ENCODE results near the gene CLDN12. TPM values are rescaled to one million over a fixed set of nuclear protein-coding genes. Genes with fewer than 3 reads are reported as not detected.
A peak's percentile ranks its signal among the peaks of the same experiment; 100 is the strongest.

CLDN12 gene
- total and polyA plus RNA-seq, 12 donors: 13.8 to 150 (median 41.5) TPM

DNA sequence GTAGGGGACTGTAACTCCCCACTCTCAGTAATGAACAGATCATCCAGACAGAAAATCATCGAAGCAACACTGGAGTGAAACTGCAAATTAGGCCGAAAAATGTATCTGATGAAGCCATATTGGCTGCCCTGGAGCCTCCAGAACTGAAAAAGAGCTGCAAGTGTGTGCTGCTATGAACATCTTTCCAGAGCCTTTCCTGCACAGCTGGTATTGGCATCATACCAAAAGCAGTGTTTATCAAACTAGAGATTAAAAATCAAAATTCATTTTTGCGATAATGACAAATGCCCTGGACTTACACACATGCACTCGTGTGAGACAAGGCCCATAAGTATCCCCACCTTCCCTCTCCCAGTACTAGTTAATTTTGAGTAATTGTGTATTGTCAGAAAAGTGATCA lies 6.8 kb upstream of the CLDN12 start:
- H3K4me1 ChIP-seq (replicated peaks in 1 of 2): no peaks in the 10 kb centered on the region
- H3K9me3 ChIP-seq (replicated peaks in 1 of 3): no peaks in the 10 kb centered on the region
- intact Hi-C loops (cut with DNase I): no loop called here
- H3K4me3 ChIP-seq: no peak overlapping the region
- DNase-seq: no peak
- TF ChIP-seq, protein P1, sequence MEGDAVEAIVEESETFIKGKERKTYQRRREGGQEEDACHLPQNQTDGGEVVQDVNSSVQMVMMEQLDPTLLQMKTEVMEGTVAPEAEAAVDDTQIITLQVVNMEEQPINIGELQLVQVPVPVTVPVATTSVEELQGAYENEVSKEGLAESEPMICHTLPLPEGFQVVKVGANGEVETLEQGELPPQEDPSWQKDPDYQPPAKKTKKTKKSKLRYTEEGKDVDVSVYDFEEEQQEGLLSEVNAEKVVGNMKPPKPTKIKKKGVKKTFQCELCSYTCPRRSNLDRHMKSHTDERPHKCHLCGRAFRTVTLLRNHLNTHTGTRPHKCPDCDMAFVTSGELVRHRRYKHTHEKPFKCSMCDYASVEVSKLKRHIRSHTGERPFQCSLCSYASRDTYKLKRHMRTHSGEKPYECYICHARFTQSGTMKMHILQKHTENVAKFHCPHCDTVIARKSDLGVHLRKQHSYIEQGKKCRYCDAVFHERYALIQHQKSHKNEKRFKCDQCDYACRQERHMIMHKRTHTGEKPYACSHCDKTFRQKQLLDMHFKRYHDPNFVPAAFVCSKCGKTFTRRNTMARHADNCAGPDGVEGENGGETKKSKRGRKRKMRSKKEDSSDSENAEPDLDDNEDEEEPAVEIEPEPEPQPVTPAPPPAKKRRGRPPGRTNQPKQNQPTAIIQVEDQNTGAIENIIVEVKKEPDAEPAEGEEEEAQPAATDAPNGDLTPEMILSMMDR (IDR thresholded peaks at IDR 0.05): no peak
- TF ChIP-seq POLR2A (IDR thresholded peaks at IDR 0.05): no peak
- H3K36me3 ChIP-seq (replicated peaks in 1 of 2): no peaks in the 10 kb centered on the region
- WGBS, 4 donors: 89 to 96% (median 92%) methylated on average over 4 of the region's 4 CpGs
- H3K27me3 ChIP-seq: no peaks in the 10 kb centered on the region
- H3K27ac ChIP-seq: no peak overlapping the region

DNA sequence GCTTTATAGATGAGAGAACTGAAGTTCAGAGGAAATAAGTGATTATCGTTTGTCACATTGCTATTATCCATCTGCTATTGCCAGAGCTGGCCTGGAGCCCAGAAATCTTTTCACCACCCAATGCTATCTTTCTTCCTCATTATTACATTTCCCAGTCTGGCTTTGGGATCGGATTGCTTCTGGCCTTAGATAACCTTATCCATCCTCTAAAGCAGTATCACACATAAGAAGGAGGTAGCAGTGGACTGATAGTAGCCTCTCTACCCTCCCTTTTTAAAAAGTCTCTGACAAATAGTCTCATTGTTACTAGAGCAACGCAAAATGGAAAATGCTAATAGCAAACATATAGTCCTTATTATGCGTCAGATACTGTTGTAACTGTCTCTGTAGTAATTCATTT lies 1.3 kb upstream of the CLDN12 start:
- 21 to 38% (median 31%) methylated on average over 4 of the region's 4 CpGs for WGBS, 4 donors
- Histone ChIP-seq H3K36me3 (replicated peaks in 1 of 2) (peaks cover 0 to 12% of the 10 kb centered on the region in 2 donors), H3K4me1 (replicated peaks in 1 of 2) (peaks cover 5 to 9% of the 10 kb centered on the region in 2 donors), H3K27ac (no peak overlapping the region), H3K9me3 (replicated peaks in 1 of 3) (no peaks in the 10 kb centered on the region), H3K4me3 (no peak overlapping the region), H3K27me3 (no peaks in the 10 kb centered on the region)
- intact Hi-C loops (cut with DNase I): no loop called here
- TF ChIP-seq POLR2A (IDR thresholded peaks at IDR 0.05): no peak
- TF ChIP-seq, protein P1 (IDR thresholded peaks at IDR 0.05): no peak
- DNase-seq: peak in 5 of 7 donors; percentile 35 to 81 (median 41)

GRCh38 chr7:90402785-90403173 lies 482 bp upstream of the CLDN12 start:
- intact Hi-C loops (cut with DNase I): no loop called here
- H3K27me3 ChIP-seq: no peaks in the 10 kb centered on the region
- H3K4me1 ChIP-seq (replicated peaks in 1 of 2): peaks cover 5 to 9% of the 10 kb centered on the region in 2 donors
- H3K36me3 ChIP-seq (replicated peaks in 1 of 2): peaks cover 0 to 20% of the 10 kb centered on the region in 2 donors
- 11 to 33% (median 17%) methylated on average over 1 of the region's 1 CpG for WGBS, 4 donors
- peak overlapping the region in 2 of 5 donors; percentile 84 to 95 for H3K27ac ChIP-seq
- TF ChIP-seq POLR2A (IDR thresholded peaks at IDR 0.05): no peak
- TF ChIP-seq, protein P1 (IDR thresholded peaks at IDR 0.05): no peak
- H3K9me3 ChIP-seq (replicated peaks in 1 of 3): no peaks in the 10 kb centered on the region
- H3K4me3 ChIP-seq: peak overlapping the region in 2 of 4 donors; percentile 47 to 72
- DNase-seq: no peak

- peak in 4 of 7 donors; percentile 21 to 61 (median 46) for DNase-seq
- Histone ChIP-seq H3K4me3 (peak overlapping the region in 1 of 4 donors; percentile 72), H3K36me3 (replicated peaks in 1 of 2) (peaks cover 0 to 28% of the 10 kb centered on the region in 2 donors), H3K27ac (peak overlapping the region in 3 of 5 donors; percentile 48 to 95 (median 84)), H3K4me1 (replicated peaks in 1 of 2) (peaks cover 5 to 9% of the 10 kb centered on the region in 2 donors), H3K9me3 (replicated peaks in 1 of 3) (no peaks in the 10 kb centered on the region), H3K27me3 (no peaks in the 10 kb centered on the region)
- intact Hi-C loops (cut with DNase I): no loop called here
- TF ChIP-seq, protein P1 (IDR thresholded peaks at IDR 0.05): no peak
- TF ChIP-seq POLR2A (IDR thresholded peaks at IDR 0.05): no peak
- 77 to 81% (median 77%) methylated on average over 4 of the region's 4 CpGs for WGBS, 4 donors
These were observed 1.5 kb downstream of the CLDN12 start for GRCh38 chr7:90404777-90405176.
